C4-2B (cell line): ENCODE data around the gene WNT1.

Source experiments
- H3K27ac ChIP-seq: fragments of 450-650 bp; 2 replicates; pipeline ENCODE4 v1.5.1; 2017
- ZFX ChIP-seq: fragments of 450-650 bp; IDR thresholded peaks from 2 replicates; pipeline ENCODE4 v1.6.1; 2017
- TF ChIP-seq, protein P1 (sequence below): fragments of 450-650 bp; conservative IDR thresholded peaks from 2 replicates; pipeline ENCODE4 v1.5.1; 2017; ENCODE audit warnings: mild to moderate bottlenecking

Gene WNT1

DNA sequence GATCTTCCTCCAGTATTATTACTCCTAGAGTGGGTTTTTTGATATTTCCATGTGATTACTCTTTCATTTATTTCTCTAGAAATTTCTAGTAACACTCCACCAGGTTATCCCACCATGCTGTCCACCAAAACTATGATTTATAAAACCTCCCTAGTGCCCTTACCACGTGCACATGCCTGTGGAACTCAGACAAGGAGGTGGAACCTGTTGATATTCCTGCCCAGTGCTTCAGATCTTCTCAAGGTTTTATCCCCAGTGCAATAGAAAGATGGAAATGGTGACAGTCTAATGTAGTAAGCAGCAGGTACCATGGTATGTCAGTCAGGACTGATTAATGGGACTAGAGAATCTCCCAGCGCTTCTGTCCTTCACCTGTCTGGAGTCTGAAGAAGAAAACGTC lies 17.3 kb upstream of the WNT1 start:
- no peak overlapping the region for H3K27ac ChIP-seq
- no peak for TF ChIP-seq ZFX
- TF ChIP-seq, protein P1, sequence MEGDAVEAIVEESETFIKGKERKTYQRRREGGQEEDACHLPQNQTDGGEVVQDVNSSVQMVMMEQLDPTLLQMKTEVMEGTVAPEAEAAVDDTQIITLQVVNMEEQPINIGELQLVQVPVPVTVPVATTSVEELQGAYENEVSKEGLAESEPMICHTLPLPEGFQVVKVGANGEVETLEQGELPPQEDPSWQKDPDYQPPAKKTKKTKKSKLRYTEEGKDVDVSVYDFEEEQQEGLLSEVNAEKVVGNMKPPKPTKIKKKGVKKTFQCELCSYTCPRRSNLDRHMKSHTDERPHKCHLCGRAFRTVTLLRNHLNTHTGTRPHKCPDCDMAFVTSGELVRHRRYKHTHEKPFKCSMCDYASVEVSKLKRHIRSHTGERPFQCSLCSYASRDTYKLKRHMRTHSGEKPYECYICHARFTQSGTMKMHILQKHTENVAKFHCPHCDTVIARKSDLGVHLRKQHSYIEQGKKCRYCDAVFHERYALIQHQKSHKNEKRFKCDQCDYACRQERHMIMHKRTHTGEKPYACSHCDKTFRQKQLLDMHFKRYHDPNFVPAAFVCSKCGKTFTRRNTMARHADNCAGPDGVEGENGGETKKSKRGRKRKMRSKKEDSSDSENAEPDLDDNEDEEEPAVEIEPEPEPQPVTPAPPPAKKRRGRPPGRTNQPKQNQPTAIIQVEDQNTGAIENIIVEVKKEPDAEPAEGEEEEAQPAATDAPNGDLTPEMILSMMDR: no peak

DNA sequence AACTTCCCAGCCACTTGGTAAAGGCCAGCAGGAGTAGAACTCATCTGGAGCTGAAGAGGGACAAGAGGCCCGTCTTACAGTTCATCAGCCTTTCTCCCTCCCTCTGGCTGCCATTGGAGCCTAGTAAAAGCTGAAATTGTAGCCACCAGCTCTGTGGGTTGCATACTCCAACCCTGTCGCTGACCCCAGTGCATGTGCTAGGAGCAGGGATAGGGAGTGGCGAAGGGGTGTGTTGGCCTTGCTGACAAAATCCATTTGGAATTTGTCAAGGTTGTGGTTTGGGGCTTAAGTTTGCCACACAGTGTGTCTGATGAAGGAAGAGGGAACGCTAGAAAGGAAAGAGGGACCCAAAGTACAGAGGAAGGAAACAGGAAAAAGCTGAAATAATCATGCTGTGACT lies 16.8 kb upstream of the WNT1 start:
- no peak for TF ChIP-seq ZFX
- TF ChIP-seq, protein P1: no peak
- H3K27ac ChIP-seq: no peak overlapping the region

DNA sequence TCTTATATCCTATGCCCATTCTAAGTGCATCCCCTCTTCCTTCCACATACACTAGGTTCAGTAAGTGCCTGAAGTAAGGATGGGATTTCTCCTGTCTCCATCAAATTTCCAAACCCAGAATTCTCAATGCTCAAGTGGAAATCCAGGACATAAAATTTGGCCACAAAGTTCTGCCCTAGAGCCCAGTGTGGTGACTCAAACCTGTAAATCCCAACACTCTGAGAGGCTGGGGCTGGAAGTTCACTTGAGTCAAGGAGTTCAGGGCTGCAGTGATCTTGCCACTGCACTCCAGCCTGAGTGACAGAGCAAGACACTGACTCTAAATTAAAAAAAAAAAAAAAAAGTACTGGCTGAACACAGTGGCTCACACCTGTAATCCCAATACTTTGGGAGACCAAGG lies 16.3 kb upstream of the WNT1 start:
- TF ChIP-seq, protein P1: no peak
- TF ChIP-seq ZFX: no peak
- no peak overlapping the region for H3K27ac ChIP-seq

DNA sequence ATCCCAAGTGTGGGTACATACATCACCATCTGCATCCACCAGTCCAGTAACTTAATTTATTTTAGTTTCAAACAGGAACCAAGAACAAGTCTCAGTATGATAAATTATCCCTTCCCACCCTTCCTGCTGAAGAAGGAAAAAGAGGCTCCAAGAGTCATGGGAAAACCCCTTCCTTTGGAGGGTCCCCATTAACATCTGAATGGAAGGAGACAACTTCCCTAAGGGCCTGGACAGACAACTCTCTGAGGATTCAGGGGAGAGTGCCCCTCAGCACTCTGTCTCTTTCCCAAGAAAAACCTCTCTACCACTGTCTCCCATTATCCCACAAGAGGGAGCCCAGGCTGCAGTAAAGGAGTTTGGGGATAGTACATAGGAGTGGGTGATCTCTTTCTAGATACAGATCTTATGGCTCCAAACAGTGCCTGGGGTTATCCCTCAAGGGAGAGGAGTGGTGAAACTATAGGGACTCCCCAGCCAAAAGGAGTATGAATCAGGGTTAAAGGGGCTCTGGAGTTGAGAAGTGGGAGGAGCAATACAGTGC lies 12.8 kb upstream of the WNT1 start:
- no peak overlapping the region for H3K27ac ChIP-seq
- no peak for TF ChIP-seq ZFX
- TF ChIP-seq, protein P1: no peak

DNA sequence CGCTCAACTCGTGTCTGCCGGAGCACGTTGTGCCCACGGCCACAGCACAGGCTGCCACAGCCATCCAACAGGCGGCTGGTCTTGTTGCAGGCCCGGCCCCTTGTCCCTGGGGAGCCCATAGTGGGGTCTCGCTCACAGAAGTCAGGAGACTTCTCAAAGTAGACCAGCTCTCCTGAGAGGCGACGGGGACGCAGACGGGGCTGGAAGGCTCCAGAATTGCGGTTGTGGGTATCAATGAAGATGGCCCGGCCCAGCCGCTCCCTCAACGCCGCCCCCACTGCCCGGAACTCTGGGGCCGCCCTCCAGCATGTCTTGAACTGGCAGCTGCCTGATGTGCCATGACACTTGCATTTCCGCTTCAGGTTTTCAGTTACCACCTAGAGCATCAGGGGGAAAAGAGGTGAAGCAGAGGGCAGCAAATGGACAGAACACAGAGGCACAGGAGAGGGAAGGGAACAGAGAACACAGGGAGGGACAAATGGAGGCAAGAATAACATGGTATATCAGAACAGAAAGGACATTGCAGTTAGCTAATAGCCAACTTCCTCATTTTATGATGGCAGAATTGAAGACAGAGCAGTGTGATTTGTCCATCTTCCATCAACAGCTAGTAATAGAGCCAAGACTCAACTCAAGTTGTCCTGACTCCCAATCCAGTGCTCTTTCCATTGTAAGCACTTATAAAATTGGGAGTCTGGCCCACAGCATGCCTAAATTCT lies 11.8 kb upstream of the WNT1 start:
- TF ChIP-seq ZFX: no peak
- TF ChIP-seq, protein P1: no peak
- no peak overlapping the region for H3K27ac ChIP-seq

DNA sequence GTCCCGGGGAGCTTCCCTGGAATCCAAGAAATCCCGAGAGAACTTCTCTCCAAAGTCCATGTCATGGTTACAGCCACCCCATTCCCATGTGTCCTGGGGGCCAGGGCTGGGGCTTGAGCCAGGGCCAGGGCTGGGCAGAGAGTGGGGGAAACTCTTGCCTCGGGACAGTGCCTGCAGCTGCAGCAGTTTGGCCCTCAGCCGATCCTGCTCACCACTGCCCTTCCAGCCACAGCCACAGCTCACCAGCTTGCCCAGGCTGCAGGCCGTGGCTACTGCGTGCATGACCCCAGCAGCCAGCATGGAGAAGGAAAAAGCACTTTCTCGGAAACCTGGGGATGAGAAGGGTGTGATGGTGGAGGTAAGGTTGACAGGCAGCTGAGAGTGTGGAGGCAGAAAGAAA lies 10.1 kb upstream of the WNT1 start:
- no peak for TF ChIP-seq ZFX
- TF ChIP-seq, protein P1: no peak
- no peak overlapping the region for H3K27ac ChIP-seq

DNA sequence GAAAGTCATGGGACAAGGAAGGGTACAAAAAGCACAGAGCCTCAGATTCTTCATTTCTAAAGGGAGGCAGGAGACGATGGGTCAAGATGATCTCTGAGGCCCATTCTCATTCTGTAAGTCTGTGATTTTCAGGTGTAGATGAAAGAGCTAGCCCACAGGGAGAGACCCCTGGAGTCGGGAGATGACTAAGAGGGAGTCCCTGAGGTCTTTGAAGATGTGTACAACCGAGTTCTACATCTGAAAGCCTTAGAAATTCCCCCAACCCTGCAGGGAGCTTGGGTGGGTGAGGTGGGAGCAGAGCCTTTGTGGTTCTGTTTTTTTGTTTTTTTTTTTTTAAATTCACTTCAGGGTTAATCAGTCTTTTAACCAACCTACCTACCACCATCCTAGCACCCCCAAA lies 9.7 kb upstream of the WNT1 start:
- H3K27ac ChIP-seq: no peak overlapping the region
- TF ChIP-seq, protein P1: no peak
- no peak for TF ChIP-seq ZFX
